OCI-LY7 (cell line): ENCODE data around the gene HPN. TPM values are rescaled to one million over a fixed set of nuclear protein-coding genes. Genes with fewer than 3 reads are reported as not detected.

Experiments used
- BruUV-seq: library from RNA; stranded (reverse); fragments of 400-500 nt; replicated peaks from 2 replicates; lab custom pipeline; 2021; lab: Mats Ljungman, UMichigan
- CTCF ChIA-PET: fragments of 300-600 bp; sonication (Branson Sonifier 250); formaldehyde crosslinking; loops from one replicate; lab custom pipeline; 2022; ENCODE audit warnings: antibody characterized with exemption; ENCODE audit not compliant: unreplicated experiment; lab: Charles Lee
- POLR2A ChIA-PET: fragments of 300-600 bp; sonication (Branson Sonifier 250); formaldehyde crosslinking; loops from one replicate; lab custom pipeline; 2022; ENCODE audit warnings: antibody characterized with exemption; lab: Charles Lee
- DNase-seq: peaks from one replicate; pipeline ENCODE4 v3.0.0-alpha.2; 2015; ENCODE audit warnings: low spot score
- H2AFZ ChIP-seq: fragments of 200-600 bp; sonication (generic), shearing (Covaris generic); 2 replicates; pipeline ENCODE4 v1.6.1; 2014; ENCODE audit warnings: mild to moderate bottlenecking, antibody characterized with exemption, low read length, moderate library complexity
- H3K27ac ChIP-seq: fragments of 200-600 bp; sonication (generic); 2 replicates; pipeline ENCODE4 v1.5.1; 2014; ENCODE audit warnings: mixed run types, low read depth, mild to moderate bottlenecking, moderate library complexity, low read length, inconsistent platforms; ENCODE audit not compliant: poor library complexity, severe bottlenecking
- H3K36me3 ChIP-seq: fragments of 200-600 bp; sonication (generic); 2 replicates; pipeline ENCODE4 v1.6.1; 2014; ENCODE audit warnings: mild to moderate bottlenecking, antibody characterized with exemption, low read length, moderate library complexity, mixed read lengths; ENCODE audit not compliant: insufficient read depth
- H3K4me1 ChIP-seq: fragments of 200-600 bp; sonication (generic); 2 replicates; pipeline ENCODE4 v1.5.1; 2014; ENCODE audit warnings: mild to moderate bottlenecking, low read length; ENCODE audit not compliant: insufficient read depth, poor library complexity, severe bottlenecking
- H3K4me2 ChIP-seq: fragments of 200-600 bp; sonication (generic); 2 replicates; pipeline ENCODE4 v1.6.1; 2014; ENCODE audit warnings: mild to moderate bottlenecking, low read length
- H3K4me3 ChIP-seq: fragments of 200-600 bp; sonication (generic); 2 replicates; pipeline ENCODE4 v1.5.1; 2014; ENCODE audit warnings: mild to moderate bottlenecking, low read depth, low read length; ENCODE audit not compliant: poor library complexity, severe bottlenecking
- H3K79me2 ChIP-seq: fragments of 200-600 bp; sonication (generic); 2 replicates; pipeline ENCODE4 v1.6.1; 2016; ENCODE audit warnings: low read depth, mild to moderate bottlenecking, low read length, moderate library complexity, mixed read lengths; ENCODE audit not compliant: insufficient read depth
- H3K9me2 ChIP-seq: fragments of 200-600 bp; sonication (generic); 2 replicates; pipeline ENCODE4 v1.6.1; 2016; ENCODE audit warnings: mild to moderate bottlenecking, low read length, mixed read lengths; ENCODE audit not compliant: insufficient read depth
- H3K9me3 ChIP-seq: fragments of 200-600 bp; sonication (generic); 2 replicates; pipeline ENCODE4 v1.6.1; 2014; ENCODE audit warnings: mild to moderate bottlenecking, mixed run types, low read length, mixed read lengths
- H4K20me1 ChIP-seq: fragments of 200-600 bp; sonication (generic); 2 replicates; pipeline ENCODE4 v1.6.1; 2014; ENCODE audit warnings: mild to moderate bottlenecking, antibody characterized with exemption, low read length, moderate library complexity, mixed read lengths; ENCODE audit not compliant: insufficient read depth
- CTCF ChIP-seq: fragments of 200-600 bp; sonication (generic); conservative IDR thresholded peaks from 2 replicates; pipeline ENCODE4 v1.5.1; 2014; ENCODE audit warnings: mild to moderate bottlenecking, antibody characterized with exemption, low read length, moderate library complexity, mixed read lengths
- EZH2phosphoT487 ChIP-seq: fragments of 200-600 bp; sonication (generic); IDR thresholded peaks from 2 replicates; pipeline ENCODE4 v1.6.1; 2018; ENCODE audit warnings: low read depth, borderline replicate concordance, mild to moderate bottlenecking, mixed run types, antibody characterized with exemption, low read length, moderate library complexity, mixed read lengths
- intact Hi-C: fragments of 100-400 bp; cut with micrococcal nuclease; formaldehyde crosslinking; loops from one replicate; pipeline ENCODE4 v1.10.0; 2022; ENCODE audit not compliant: unreplicated experiment
- total RNA-seq, 2 experiments: library from RNA; depleted of rRNA in 1 of 2; stranded (reverse); fragments of >200 nt in 1 of 2; shearing (Covaris generic) in 1 of 2; gene quantifications; 2 replicates each; pipeline ENCODE4 v1.2.3, GENCODE V29; 2014 to 2022

Gene HPN
- total RNA-seq, 2 experiments from 2014 or later: 0.17 to 0.19 TPM

GRCh38 chr19:35021596-35021995 lies 19.9 kb upstream of the HPN start:
- no peaks in the 10 kb centered on the region for H3K79me2 ChIP-seq
- intact Hi-C loops: no loop called here
- H4K20me1 ChIP-seq: no peaks in the 10 kb centered on the region
- no peaks in the 10 kb centered on the region for H3K9me2 ChIP-seq
- H3K36me3 ChIP-seq: peaks cover 96% of the 10 kb centered on the region
- H2AFZ ChIP-seq: no peak overlapping the region
- BruUV-seq: no TSS peak
- H3K27ac ChIP-seq: no peak overlapping the region
- no peak for DNase-seq
- H3K4me1 ChIP-seq: no peaks in the 10 kb centered on the region
- CTCF ChIA-PET: no interaction called here
- no peak overlapping the region for H3K4me3 ChIP-seq
- POLR2A ChIA-PET: interaction anchor here (0.6 kb wide), 1 partner anchor 46 kb away, joined by 6 read pairs; no protein-coding TSS in a partner anchor
- no peaks in the 10 kb centered on the region for H3K9me3 ChIP-seq
- TF ChIP-seq CTCF (no peak), EZH2phosphoT487 (no peak)
- no peak overlapping the region for H3K4me2 ChIP-seq

- H4K20me1 ChIP-seq: no peaks in the 10 kb centered on the region
- no peaks in the 10 kb centered on the region for H3K9me2 ChIP-seq
- no TSS peak for BruUV-seq
- no peaks in the 10 kb centered on the region for H3K9me3 ChIP-seq
- no peaks in the 10 kb centered on the region for H3K4me1 ChIP-seq
- intact Hi-C loops: no loop called here
- H3K4me3 ChIP-seq: no peak overlapping the region
- DNase-seq: no peak
- no peak overlapping the region for H3K4me2 ChIP-seq
- TF ChIP-seq EZH2phosphoT487 (no peak), CTCF (no peak)
- peaks cover 98% of the 10 kb centered on the region for H3K36me3 ChIP-seq
- H3K27ac ChIP-seq: no peak overlapping the region
- H3K79me2 ChIP-seq: no peaks in the 10 kb centered on the region
- H2AFZ ChIP-seq: no peak overlapping the region
- ChIA-PET POLR2A (no interaction called here), CTCF (no interaction called here)
Observed at GRCh38 chr19:35022460-35022859, 19.1 kb upstream of the HPN start.

GRCh38 chr19:35023428-35023827 lies 18.1 kb upstream of the HPN start:
- CTCF ChIA-PET: no interaction called here
- no peak overlapping the region for H2AFZ ChIP-seq
- intact Hi-C loops: no loop called here
- peaks cover 98% of the 10 kb centered on the region for H3K36me3 ChIP-seq
- no TSS peak for BruUV-seq
- H3K9me2 ChIP-seq: no peaks in the 10 kb centered on the region
- no peaks in the 10 kb centered on the region for H4K20me1 ChIP-seq
- no peak overlapping the region for H3K4me3 ChIP-seq
- no peak for DNase-seq
- POLR2A ChIA-PET: no interaction called here
- no peaks in the 10 kb centered on the region for H3K79me2 ChIP-seq
- no peak overlapping the region for H3K27ac ChIP-seq
- no peaks in the 10 kb centered on the region for H3K9me3 ChIP-seq
- no peak overlapping the region for H3K4me2 ChIP-seq
- TF ChIP-seq EZH2phosphoT487: no peak
- TF ChIP-seq CTCF: no peak
- H3K4me1 ChIP-seq: no peaks in the 10 kb centered on the region
